HEK293 (cell line): ENCODE data around the gene COX17.
A peak's percentile ranks its signal among the peaks of the same experiment; 100 is the strongest.

Experiments used
- CTCF ChIA-PET: fragments of 350-600 bp; formaldehyde crosslinking; extraction: SDS; loops from one replicate; lab custom pipeline; 2021; ENCODE audit warnings: antibody characterized with exemption; lab: Yijun Ruan, JAX
- POLR2A ChIA-PET: fragments of 300-600 bp; formaldehyde crosslinking; extraction: SDS; loops from one replicate; lab custom pipeline; 2020; ENCODE audit warnings: antibody characterized with exemption, inconsistent platforms; lab: Yijun Ruan, JAX
- H3K27ac ChIP-seq: fragments of 200-500 bp; sonication (Bioruptor generic); 2 replicates; pipeline ENCODE4 v1.5.1; 2014; ENCODE audit warnings: low read depth, low read length, control low read depth, inconsistent platforms; ENCODE audit errors: extremely low read depth
- H3K36me3 ChIP-seq, 2 experiments: fragments of 200-500 bp in 1 of 2; sonication (Bioruptor generic) in 1 of 2; 1 replicate in 1 of 2; 2 replicates in 1 of 2; pipeline ENCODE4 v1.5.1; 2014 to 2017; ENCODE audit warnings: inconsistent platforms in 2 of 2, low read length in 2 of 2; ENCODE audit not compliant: control insufficient read depth in 2 of 2, insufficient read depth in 1 of 2
- H3K4me1 ChIP-seq: fragments of 200-500 bp; sonication (Bioruptor generic); 2 replicates; pipeline ENCODE4 v1.5.1; 2014; ENCODE audit warnings: mild to moderate bottlenecking, low read length, inconsistent platforms; ENCODE audit not compliant: control insufficient read depth, insufficient read depth
- H3K4me3 ChIP-seq: 2 replicates; pipeline ENCODE4 v1.5.1; 2011; ENCODE audit warnings: low read depth, mild to moderate bottlenecking, control low read depth, low read length, moderate library complexity
- H3K9me3 ChIP-seq: fragments of 200-500 bp; sonication (Bioruptor generic); 2 replicates; pipeline ENCODE4 v1.5.1; 2014; ENCODE audit warnings: low read depth, low read length, inconsistent platforms; ENCODE audit not compliant: control insufficient read depth, insufficient read depth
- GLIS1 ChIP-seq: fragments of 450-650 bp; formaldehyde crosslinking; IDR thresholded peaks from 2 replicates; pipeline ENCODE4 v1.5.1; 2016; ENCODE audit warnings: missing biosample characterization, missing genetic modification characterization
- SETDB1 ChIP-seq: IDR thresholded peaks from one replicate; pipeline ENCODE4 v1.6.1; 2017; ENCODE audit warnings: mild to moderate bottlenecking, low read length, moderate library complexity, mixed read lengths; ENCODE audit not compliant: insufficient read length
- ZBTB8A ChIP-seq: fragments of 450-650 bp; formaldehyde crosslinking; IDR thresholded peaks from 2 replicates; pipeline ENCODE4 v1.5.1; 2016; ENCODE audit warnings: missing biosample characterization, missing genetic modification characterization
- ZNF157 ChIP-seq: fragments of 450-650 bp; formaldehyde crosslinking; IDR thresholded peaks from 2 replicates; pipeline ENCODE4 v1.5.1; 2016; ENCODE audit warnings: missing biosample characterization, missing genetic modification characterization
- ZNF311 ChIP-seq: fragments of 450-650 bp; formaldehyde crosslinking; IDR thresholded peaks from 2 replicates; pipeline ENCODE4 v1.5.1; 2017; ENCODE audit warnings: missing biosample characterization, missing genetic modification characterization, borderline replicate concordance
- ZNF366 ChIP-seq: fragments of 450-650 bp; formaldehyde crosslinking; conservative IDR thresholded peaks from 2 replicates; pipeline ENCODE4 v1.5.1; 2016; ENCODE audit warnings: missing biosample characterization, missing genetic modification characterization
- ZNF555 ChIP-seq: fragments of 450-650 bp; formaldehyde crosslinking; conservative IDR thresholded peaks from 2 replicates; pipeline ENCODE4 v1.5.1; 2017; ENCODE audit warnings: missing biosample characterization, mild to moderate bottlenecking, missing genetic modification characterization, inconsistent platforms
- ZNF585B ChIP-seq: fragments of 450-650 bp; formaldehyde crosslinking; IDR thresholded peaks from 2 replicates; pipeline ENCODE4 v1.5.1; 2016; ENCODE audit warnings: missing biosample characterization, missing genetic modification characterization
- ZNF610 ChIP-seq: fragments of 450-650 bp; formaldehyde crosslinking; IDR thresholded peaks from 2 replicates; pipeline ENCODE4 v1.5.1; 2016; ENCODE audit warnings: missing biosample characterization, missing genetic modification characterization, borderline replicate concordance
- TF ChIP-seq, protein P1 (sequence below): fragments of 450-650 bp; formaldehyde crosslinking; IDR thresholded peaks from 2 replicates; pipeline ENCODE4 v1.5.1; 2016; ENCODE audit warnings: missing biosample characterization, missing genetic modification characterization
- TF ChIP-seq, protein P2 (sequence below): fragments of 450-650 bp; formaldehyde crosslinking; conservative IDR thresholded peaks from 2 replicates; pipeline ENCODE4 v1.5.1; 2016; ENCODE audit warnings: low read depth, missing biosample characterization, missing genetic modification characterization
- TF ChIP-seq, protein P3 (sequence below): fragments of 450-650 bp; IDR thresholded peaks from 2 replicates; pipeline ENCODE4 v1.5.1; 2018; ENCODE audit warnings: missing biosample characterization, mild to moderate bottlenecking, missing genetic modification characterization
- TF ChIP-seq, protein P4 (sequence below): fragments of 450-650 bp; formaldehyde crosslinking; IDR thresholded peaks from 2 replicates; pipeline ENCODE4 v1.5.1; 2016; ENCODE audit warnings: missing biosample characterization, missing genetic modification characterization

Gene COX17

DNA sequence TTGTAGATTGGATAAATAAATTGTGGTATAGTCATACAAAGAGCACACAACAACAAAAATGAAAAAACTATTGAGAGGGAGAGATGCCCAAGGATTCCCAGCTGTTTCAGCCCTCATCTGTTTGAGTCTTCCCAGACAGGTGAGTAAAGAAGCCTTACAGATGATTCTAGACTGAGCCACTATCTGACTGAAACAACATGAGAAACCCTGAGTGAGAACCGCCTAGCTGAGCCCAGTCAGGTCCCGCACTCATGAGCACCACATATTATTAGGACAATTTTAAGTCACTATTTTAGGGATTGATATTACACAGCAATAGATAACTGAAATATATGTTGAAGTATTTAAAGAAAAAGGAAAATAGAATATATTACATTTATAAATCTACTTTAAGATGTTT, 35.8 kb downstream of the COX17 start:
- H3K36me3 ChIP-seq: peaks cover 0 to 4% of the 10 kb centered on the region in 2 experiments; a peak in 1 of 3 replicates

DNA sequence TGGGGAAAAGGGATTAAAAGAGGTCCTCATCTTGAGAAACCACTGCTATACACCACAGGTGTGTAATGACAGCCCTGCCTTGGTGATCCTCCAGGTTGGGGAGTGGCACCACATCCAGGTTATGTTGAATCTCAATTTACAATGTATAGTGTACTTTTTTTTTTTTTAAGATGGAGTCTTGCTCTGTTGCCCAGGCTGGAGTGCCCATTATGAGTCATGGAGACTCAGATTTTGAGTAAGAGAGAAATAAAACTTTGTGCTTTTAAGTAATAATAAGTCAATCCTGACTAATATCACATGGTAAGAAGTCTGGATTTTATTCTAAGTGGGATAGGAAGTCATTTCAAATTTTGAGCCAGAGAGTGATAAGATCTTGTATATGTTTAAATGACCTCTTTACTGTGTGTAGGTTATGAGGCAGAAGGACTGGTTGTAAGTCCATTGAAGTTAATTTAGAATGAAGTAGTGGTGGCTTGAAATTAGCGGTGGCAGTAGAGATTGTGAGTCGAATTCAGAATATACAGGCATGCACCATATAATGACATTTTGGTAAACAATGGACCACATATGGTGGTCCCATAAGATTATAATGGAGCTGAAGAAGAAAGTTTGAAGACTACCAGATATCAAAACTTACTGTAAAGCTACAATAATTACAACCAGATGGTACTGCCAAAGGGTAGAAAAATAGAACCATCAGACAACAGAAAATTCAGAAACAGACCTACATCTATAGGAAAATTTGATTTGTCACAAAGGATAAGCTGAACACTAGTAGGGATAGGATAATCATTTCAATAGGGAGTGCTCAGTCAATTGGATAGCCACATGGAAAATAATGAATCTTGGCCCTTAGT, 37.5 kb downstream of the COX17 start:
- POLR2A ChIA-PET: no interaction called here
- Histone ChIP-seq H3K27ac (no peak overlapping the region), H3K4me3 (no peak overlapping the region)
- CTCF ChIA-PET: no interaction called here
- TF ChIP-seq, protein P1, sequence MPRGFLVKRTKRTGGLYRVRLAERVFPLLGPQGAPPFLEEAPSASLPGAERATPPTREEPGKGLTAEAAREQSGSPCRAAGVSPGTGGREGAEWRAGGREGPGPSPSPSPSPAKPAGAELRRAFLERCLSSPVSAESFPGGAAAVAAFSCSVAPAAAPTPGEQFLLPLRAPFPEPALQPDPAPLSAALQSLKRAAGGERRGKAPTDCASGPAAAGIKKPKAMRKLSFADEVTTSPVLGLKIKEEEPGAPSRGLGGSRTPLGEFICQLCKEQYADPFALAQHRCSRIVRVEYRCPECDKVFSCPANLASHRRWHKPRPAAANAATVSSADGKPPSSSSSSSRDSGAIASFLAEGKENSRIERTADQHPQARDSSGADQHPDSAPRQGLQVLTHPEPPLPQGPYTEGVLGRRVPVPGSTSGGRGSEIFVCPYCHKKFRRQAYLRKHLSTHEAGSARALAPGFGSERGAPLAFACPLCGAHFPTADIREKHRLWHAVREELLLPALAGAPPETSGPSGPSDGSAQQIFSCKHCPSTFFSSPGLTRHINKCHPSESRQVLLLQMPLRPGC (tag by site-specific recombination): no peak
- TF ChIP-seq ZNF585B (tag by site-specific recombination) (no peak), ZNF555 (tag by site-specific recombination) (no peak), GLIS1 (tag by site-specific recombination) (no peak), ZBTB8A (no peak), ZNF311 (tag by site-specific recombination) (no peak), ZNF610 (tag by site-specific recombination) (no peak), ZNF157 (no peak)
- TF ChIP-seq, protein P2, sequence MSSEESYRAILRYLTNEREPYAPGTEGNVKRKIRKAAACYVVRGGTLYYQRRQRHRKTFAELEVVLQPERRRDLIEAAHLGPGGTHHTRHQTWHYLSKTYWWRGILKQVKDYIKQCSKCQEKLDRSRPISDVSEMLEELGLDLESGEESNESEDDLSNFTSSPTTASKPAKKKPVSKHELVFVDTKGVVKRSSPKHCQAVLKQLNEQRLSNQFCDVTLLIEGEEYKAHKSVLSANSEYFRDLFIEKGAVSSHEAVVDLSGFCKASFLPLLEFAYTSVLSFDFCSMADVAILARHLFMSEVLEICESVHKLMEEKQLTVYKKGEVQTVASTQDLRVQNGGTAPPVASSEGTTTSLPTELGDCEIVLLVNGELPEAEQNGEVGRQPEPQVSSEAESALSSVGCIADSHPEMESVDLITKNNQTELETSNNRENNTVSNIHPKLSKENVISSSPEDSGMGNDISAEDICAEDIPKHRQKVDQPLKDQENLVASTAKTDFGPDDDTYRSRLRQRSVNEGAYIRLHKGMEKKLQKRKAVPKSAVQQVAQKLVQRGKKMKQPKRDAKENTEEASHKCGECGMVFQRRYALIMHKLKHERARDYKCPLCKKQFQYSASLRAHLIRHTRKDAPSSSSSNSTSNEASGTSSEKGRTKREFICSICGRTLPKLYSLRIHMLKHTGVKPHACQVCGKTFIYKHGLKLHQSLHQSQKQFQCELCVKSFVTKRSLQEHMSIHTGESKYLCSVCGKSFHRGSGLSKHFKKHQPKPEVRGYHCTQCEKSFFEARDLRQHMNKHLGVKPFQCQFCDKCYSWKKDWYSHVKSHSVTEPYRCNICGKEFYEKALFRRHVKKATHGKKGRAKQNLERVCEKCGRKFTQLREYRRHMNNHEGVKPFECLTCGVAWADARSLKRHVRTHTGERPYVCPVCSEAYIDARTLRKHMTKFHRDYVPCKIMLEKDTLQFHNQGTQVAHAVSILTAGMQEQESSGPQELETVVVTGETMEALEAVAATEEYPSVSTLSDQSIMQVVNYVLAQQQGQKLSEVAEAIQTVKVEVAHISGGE (tag by site-specific recombination): no peak
- TF ChIP-seq, protein P3, sequence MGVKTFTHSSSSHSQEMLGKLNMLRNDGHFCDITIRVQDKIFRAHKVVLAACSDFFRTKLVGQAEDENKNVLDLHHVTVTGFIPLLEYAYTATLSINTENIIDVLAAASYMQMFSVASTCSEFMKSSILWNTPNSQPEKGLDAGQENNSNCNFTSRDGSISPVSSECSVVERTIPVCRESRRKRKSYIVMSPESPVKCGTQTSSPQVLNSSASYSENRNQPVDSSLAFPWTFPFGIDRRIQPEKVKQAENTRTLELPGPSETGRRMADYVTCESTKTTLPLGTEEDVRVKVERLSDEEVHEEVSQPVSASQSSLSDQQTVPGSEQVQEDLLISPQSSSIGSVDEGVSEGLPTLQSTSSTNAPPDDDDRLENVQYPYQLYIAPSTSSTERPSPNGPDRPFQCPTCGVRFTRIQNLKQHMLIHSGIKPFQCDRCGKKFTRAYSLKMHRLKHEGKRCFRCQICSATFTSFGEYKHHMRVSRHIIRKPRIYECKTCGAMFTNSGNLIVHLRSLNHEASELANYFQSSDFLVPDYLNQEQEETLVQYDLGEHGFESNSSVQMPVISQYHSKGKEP (tag by site-specific recombination): no peak
- TF ChIP-seq, protein P4, sequence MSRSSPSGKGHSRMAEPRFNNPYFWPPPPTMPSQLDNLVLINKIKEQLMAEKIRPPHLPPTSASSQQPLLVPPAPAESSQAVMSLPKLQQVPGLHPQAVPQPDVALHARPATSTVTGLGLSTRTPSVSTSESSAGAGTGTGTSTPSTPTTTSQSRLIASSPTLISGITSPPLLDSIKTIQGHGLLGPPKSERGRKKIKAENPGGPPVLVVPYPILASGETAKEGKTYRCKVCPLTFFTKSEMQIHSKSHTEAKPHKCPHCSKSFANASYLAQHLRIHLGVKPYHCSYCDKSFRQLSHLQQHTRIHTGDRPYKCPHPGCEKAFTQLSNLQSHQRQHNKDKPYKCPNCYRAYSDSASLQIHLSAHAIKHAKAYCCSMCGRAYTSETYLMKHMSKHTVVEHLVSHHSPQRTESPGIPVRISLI (tag by site-specific recombination): no peak
- TF ChIP-seq, all 188 proteins: peak for 0
- Histone ChIP-seq H3K4me1 (no peaks in the 10 kb centered on the region), H3K9me3 (no peaks in the 10 kb centered on the region), H3K36me3 (peaks cover 0 to 4% of the 10 kb centered on the region in 2 experiments; a peak in 1 of 3 replicates)

More for the DNA sequence above, 35.8 kb downstream of the COX17 start:
- no peak overlapping the region for H3K27ac ChIP-seq
- no peaks in the 10 kb centered on the region for H3K9me3 ChIP-seq
- H3K4me3 ChIP-seq: no peak overlapping the region
- no peaks in the 10 kb centered on the region for H3K4me1 ChIP-seq
- ChIA-PET CTCF (interaction anchor here (0.6 kb wide), 1 partner anchor 154 kb away, joined by 3 read pairs; no protein-coding TSS in a partner anchor), POLR2A (interaction anchor here (1.1 kb wide), 1 partner anchor 24 kb away, joined by 3 read pairs; no protein-coding TSS in a partner anchor)
- no peak for TF ChIP-seq ZNF366
- TF ChIP-seq SETDB1: peak; percentile 68
